GM19438 (cell line): ENCODE results near the gene NUP62.
A peak's percentile ranks its signal among the peaks of the same experiment; 100 is the strongest.

Experiments
- ATAC-seq: cut with Tn5 transposase; IDR thresholded peaks from one replicate; pipeline ENCODE4 v1.9.1; 2021; ENCODE audit warnings: low read depth; ENCODE audit not compliant: unreplicated experiment

NUP62 gene

GRCh38 chr19:49907745-49908446, 21.4 kb downstream of the NUP62 start:
- ATAC-seq, result peak; percentile 38

- ATAC-seq, result peak; percentile 45
Observed at GRCh38 chr19:49906879-49907564, 22.3 kb downstream of the NUP62 start.

- no peak for ATAC-seq
Observed at GRCh38 chr19:49904136-49904535, 25.2 kb downstream of the NUP62 start.

- ATAC-seq, result peak; percentile 58
Observed at GRCh38 chr19:49896863-49897621, 32.3 kb downstream of the NUP62 start, which contains the start of gene IL4I1. TSS of gene IL4I1 (minus strand) at chr19:49896887. CDS start at chr19:49896160, 727 bp downstream.

GRCh38 chr19:49895566-49896297, 33.6 kb downstream of the NUP62 start:
- ATAC-seq, result no peak

- no peak for ATAC-seq
Observed at GRCh38 chr19:49894879-49895565, 34.3 kb downstream of the NUP62 start.

- ATAC-seq, result no peak
Observed at GRCh38 chr19:49894011-49894664, 35.2 kb downstream of the NUP62 start.

GRCh38 chr19:49892716-49893115, 36.6 kb downstream of the NUP62 start:
- ATAC-seq, result no peak

GRCh38 chr19:49891393-49891792, 37.9 kb downstream of the NUP62 start:
- ATAC-seq, result no peak

- ATAC-seq, result no peak
Observed at GRCh38 chr19:49890349-49891311, 38.7 kb downstream of the NUP62 start.

- no peak for ATAC-seq
Observed at GRCh38 chr19:49889687-49890348, 39.5 kb downstream of the NUP62 start.

- ATAC-seq, result no peak
Observed at GRCh38 chr19:49889038-49889686, 40.1 kb downstream of the NUP62 start.

GRCh38 chr19:49888510-49888824, 40.8 kb downstream of the NUP62 start:
- no peak for ATAC-seq

- no peak for ATAC-seq
Observed at GRCh38 chr19:49887665-49888509, 41.4 kb downstream of the NUP62 start.

GRCh38 chr19:49887037-49887664, 42.2 kb downstream of the NUP62 start:
- no peak for ATAC-seq

GRCh38 chr19:49884760-49885159, 44.5 kb downstream of the NUP62 start:
- no peak for ATAC-seq
